Ishikawa (cell line): ENCODE data around the gene ITIH5.

Experiments
- CEBPB ChIP-seq: IDR thresholded peaks from 2 replicates; pipeline ENCODE4 v1.6.1; 2012
- CREB1 ChIP-seq: IDR thresholded peaks from 2 replicates; pipeline ENCODE4 v1.6.1; 2012; ENCODE audit warnings: low read depth
- EGR1 ChIP-seq: IDR thresholded peaks from 2 replicates; pipeline ENCODE4 v1.6.1; 2012
- EP300 ChIP-seq: IDR thresholded peaks from 2 replicates; pipeline ENCODE4 v1.6.1; 2012; ENCODE audit warnings: borderline replicate concordance
- FOXM1 ChIP-seq: IDR thresholded peaks from 2 replicates; pipeline ENCODE4 v1.6.1; 2012; ENCODE audit warnings: low read depth, borderline replicate concordance
- MAX ChIP-seq: IDR thresholded peaks from 2 replicates; pipeline ENCODE4 v1.6.1; 2012
- NFIC ChIP-seq: IDR thresholded peaks from 2 replicates; pipeline ENCODE4 v1.6.1; 2012
- RAD21 ChIP-seq: IDR thresholded peaks from 2 replicates; pipeline ENCODE4 v1.6.1; 2012; ENCODE audit warnings: low read depth
- REST ChIP-seq: IDR thresholded peaks from 2 replicates; pipeline ENCODE4 v1.6.1; 2012; ENCODE audit warnings: low read depth, mild to moderate bottlenecking
- TAF1 ChIP-seq: IDR thresholded peaks from 2 replicates; pipeline ENCODE4 v1.6.1; 2012; ENCODE audit warnings: low read depth, mild to moderate bottlenecking
- TCF12 ChIP-seq: IDR thresholded peaks from 2 replicates; pipeline ENCODE4 v1.6.1; 2012; ENCODE audit warnings: low read depth
- TEAD4 ChIP-seq: IDR thresholded peaks from 2 replicates; pipeline ENCODE4 v1.6.1; 2012
- USF1 ChIP-seq: IDR thresholded peaks from 2 replicates; pipeline ENCODE4 v1.6.1; 2012
- YY1 ChIP-seq: IDR thresholded peaks from 2 replicates; pipeline ENCODE4 v1.6.1; 2012; ENCODE audit warnings: low read depth
- ZBTB7A ChIP-seq: IDR thresholded peaks from 2 replicates; pipeline ENCODE4 v1.6.1; 2012; ENCODE audit warnings: low read depth

The ITIH5 gene

GRCh38 chr10:7662522-7662921, 4.2 kb downstream of the ITIH5 start:
- TF ChIP-seq TEAD4 (no peak), CREB1 (no peak), NFIC (no peak), MAX (no peak), YY1 (no peak), TAF1 (no peak)

GRCh38 chr10:7659560-7659959, 7.2 kb downstream of the ITIH5 start:
- TF ChIP-seq EGR1 (no peak), ZBTB7A (no peak), USF1 (no peak), YY1 (no peak), EP300 (no peak), CEBPB (no peak), TCF12 (no peak), CREB1 (no peak), TAF1 (no peak), FOXM1 (no peak)

- TF ChIP-seq ZBTB7A (no peak), USF1 (peak; percentile 39)
Observed at GRCh38 chr10:7657552-7657951, 9.2 kb downstream of the ITIH5 start.

- TF ChIP-seq RAD21 = no peak
- no peak for TF ChIP-seq FOXM1
- no peak for TF ChIP-seq YY1
- TF ChIP-seq TCF12 = no peak
- no peak for TF ChIP-seq REST
Observed at GRCh38 chr10:7651853-7652470, 14.8 kb downstream of the ITIH5 start.

GRCh38 chr10:7649673-7650300, 17.0 kb downstream of the ITIH5 start:
- TF ChIP-seq TAF1 (no peak), MAX (no peak), FOXM1 (no peak), ZBTB7A (no peak), YY1 (no peak), RAD21 (no peak), CEBPB (no peak), EGR1 (no peak), CREB1 (no peak), USF1 (no peak), REST (no peak), EP300 (no peak)

- TF ChIP-seq EGR1 = no peak
- no peak for TF ChIP-seq TCF12
- no peak for TF ChIP-seq USF1
- TF ChIP-seq TAF1 = no peak
- TF ChIP-seq FOXM1 = no peak
- TF ChIP-seq CREB1 = no peak
- TF ChIP-seq TEAD4 = no peak
- no peak for TF ChIP-seq REST
- no peak for TF ChIP-seq ZBTB7A
- TF ChIP-seq RAD21 = no peak
- no peak for TF ChIP-seq MAX
Observed at GRCh38 chr10:7647062-7647664, 19.6 kb downstream of the ITIH5 start.
